ENCODE results near the gene PXDN.

The PXDN gene

DNA sequence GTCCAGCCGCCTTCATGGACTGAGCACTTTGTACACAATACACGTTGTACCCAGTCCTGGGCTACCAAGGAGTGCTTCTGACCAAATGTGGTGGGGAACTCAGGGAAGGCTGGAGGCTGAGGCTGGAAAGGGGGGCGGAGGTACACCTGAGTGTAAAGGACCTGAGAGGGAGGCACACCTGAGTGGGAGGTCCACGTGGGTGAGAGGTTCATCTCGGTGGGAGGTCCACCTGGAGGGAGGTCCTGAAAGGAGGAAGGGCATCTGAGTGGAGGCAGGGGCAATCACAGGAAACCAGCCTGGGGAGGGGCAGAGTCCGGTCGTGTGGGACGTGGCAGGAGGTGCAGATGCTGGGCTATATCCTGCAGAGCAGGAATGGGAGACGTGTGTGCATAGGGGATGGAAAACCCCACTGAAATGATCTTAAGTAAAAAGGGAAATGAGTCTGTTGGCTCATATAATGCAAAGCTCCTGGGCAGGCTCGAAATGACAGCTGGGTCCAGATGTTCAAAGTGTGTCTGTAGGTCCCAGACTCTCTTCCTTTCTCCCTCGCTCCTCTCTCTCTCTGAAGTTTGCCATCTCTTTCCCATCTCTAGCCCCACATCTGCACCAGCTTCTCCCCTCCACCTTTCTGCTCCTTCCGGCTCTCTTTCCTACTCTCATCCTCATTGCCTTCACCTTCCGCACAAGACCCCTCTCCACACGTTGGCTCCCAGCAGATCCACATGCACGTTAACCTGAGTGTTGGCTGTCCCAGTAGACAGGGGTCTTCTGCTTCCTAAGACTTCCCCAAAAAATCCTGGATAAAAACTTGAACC lies 137.7 kb downstream of the PXDN start:
- no peak for DNase-seq

DNA sequence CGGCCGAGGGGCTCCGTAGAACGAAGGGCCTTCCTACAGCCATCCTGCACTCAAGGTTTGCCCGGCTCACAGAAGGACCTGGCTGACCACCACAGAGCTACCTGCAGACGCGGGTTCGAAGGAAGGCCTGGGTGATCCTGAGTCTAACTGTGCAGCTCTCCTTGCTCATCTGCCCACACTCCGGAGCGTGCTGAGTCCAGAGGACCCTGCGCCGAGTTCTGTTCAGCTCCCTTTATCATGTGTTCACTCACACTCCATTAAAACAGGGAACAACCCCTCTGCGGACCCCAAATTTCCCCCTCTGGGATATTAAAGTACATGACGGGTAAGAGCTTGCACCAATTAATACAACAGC lies 138.3 kb downstream of the PXDN start:
- no peak for DNase-seq

DNA sequence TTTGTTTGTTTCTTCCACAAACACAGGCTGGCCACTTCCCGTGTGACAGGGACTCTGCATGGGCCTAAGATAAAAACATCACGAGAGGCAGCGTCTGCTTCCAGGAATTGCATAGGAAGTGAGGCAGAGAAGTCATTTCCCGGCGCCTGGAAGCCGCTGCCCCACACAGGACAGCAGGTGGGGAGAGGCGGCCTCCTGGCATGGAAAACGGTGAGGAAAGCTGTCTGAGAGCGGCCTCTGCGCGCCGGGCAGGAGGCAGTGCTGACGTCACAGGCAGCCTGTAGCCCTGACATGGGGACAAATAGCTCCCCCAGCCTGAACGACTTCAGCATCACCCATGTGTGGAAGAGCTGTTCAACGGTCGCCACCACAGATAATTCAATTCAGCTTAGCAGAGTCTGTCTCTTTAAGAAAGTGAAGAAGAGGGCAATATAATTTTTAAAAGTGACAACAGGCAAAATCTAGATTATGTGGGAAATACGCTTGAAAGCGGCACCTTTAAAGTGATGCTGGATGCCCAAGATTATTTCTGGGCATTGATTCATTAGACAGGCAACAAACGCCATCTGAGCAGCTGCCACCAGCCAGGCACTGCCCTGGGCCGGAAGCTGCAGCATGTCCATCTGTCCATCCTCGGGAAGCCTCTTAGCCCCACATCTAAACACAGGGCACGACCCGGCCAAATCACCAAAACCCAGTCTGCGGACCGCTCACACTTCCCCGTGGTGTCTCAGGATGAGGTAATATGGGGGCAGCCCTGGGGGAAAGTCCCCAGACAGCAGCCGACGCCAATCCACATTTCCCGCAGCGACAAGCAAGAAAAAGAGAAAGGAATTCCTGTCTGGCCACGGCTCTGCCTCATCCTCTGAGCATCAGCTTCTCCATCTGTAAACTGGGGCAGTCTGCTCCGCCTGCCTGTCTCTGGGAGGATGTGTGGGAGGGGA lies 138.9 kb downstream of the PXDN start:
- DNase-seq, result no peak

- no peak for DNase-seq
Measured at GRCh38 chr2:1603521-1603920, 140.8 kb downstream of the PXDN start.

GRCh38 chr2:1603059-1603458 lies 141.3 kb downstream of the PXDN start:
- no peak for DNase-seq

GRCh38 chr2:1602278-1603010 lies 141.9 kb downstream of the PXDN start:
- no peak for DNase-seq

DNA sequence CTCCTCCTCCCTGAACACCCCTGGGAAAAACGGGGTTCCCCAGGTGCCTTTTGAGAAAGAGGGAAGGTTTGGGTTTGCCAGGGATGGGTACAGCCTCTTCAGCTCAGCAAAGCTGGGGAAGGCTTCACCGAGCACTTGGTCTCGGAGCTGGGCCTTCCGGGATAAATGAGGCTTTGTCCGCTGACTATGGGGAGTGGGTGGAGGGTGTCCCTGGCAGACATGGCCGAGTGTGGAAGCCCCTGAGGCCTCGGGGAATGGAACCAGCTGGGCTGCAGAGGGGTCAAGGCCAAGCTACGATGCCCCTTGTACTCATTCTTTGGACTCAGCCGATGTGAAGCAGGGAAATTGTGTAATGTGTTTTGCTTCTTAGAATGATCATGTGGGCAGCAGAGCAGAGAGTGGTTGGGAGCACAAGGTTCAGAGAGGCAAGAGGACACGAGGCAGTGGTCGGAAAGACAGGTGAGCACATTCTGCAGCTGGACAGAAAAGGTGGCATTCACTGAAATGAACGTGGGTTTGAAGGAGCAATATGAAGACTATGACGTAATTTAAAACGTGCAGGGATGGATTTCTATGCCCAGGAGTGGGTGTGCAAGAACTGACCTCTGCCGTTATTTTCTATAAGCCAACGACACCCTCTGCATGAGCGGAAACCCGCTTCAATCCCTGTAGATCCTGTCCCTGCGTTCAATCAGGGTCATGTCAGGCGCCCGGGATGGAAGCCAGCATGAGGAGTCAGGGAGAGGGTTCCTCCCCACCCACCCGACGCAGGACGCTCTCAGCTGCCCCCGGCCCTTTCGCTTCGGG lies 142.6 kb downstream of the PXDN start:
- no peak for DNase-seq

DNA sequence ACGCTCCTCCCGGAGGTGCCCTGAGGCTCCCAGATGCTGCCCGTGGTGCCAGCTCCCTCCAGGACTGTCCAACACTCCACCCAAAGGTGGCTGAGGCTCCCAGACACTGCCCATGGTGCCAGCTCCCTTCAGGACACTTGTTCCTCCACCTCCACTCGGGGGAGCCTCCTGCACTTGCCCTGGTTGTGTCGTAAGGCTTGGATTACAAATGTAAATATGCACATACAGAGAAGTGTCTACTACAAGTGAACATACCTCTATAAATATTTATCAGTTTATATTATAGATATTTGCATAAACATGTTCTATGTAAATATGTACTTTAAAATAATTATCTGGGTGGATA lies 143.3 kb downstream of the PXDN start:
- no peak for DNase-seq

DNA sequence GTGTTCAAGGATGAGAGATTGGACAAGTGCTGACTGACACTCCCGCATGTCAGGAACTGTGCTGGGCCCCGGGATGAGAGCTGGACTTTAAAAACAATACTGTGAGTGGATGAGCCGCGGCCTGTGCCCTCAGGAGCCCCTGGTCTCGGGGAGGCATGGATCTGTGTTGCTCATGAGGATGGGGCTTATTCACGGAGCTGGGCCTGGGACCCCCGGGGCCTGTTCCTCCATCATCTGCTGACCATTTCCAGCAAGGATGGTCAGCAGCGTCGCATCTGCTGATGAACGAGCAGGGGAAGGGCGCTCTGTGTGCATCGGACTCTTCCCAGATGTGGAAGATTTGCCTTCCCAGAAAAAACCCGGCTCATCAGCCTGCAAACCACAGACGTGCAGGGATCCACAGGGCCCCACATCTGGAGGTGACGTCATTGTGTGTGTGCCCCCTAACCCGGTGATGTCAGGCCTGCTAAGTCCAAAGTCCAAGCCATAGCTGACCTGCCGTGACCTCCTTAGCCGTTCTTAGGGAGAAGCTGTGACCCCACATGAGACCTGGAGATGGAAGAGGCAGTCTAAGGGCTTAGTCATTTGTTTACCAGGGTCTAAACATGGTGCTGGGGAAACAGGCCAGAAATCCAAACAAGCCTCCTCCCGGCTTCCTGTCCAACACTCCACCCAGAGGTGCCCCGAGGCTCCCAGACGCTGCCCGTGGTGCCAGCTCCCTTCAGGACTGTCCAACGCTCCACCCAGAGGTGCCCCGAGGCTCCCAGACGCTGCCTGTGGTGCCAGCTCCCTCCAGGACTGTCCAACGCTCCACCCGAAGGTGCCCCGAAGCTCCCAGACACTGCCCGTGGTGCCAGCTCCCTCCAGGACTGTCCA lies 143.9 kb downstream of the PXDN start:
- DNase-seq, result no peak

DNA sequence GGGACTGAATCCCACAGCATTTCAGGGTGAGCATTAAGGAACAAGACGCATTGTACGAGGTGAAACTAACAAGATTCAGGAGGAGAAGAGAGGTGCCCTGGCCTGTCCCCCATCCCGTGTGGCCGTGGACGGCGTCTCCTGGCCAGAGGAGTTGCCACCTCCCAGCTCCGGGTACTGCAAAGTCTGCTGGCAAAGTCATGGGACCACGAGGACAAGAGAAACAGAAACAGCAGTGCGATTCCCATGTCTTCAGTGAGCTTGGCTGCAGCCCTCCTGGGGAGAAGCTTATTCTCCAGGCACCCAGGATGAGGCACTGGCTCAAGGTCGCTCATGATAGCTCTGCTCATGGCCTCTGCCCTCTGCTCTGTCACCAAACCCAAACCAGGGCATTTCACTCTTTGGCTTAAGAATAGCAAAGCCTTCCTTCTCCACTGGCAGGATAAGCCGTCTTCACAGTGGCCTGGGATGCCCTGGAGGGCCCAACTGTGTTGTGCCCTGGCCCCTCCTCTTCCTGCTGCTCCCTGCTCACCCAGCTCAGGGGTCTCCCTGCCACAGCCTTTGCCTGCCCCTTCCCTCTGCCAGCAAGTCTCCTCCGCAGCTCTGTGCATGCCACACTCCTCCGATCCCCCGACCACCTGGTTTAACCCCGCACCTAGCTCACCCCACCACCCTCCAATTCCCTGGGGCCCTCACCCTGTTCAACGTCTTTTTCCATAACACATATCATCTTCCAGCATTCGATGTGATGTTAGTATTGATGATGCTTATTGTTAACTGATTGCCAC lies 144.8 kb downstream of the PXDN start:
- DNase-seq, result no peak

- no peak for DNase-seq
Measured at GRCh38 chr2:1598800-1599199, 145.5 kb downstream of the PXDN start.

DNA sequence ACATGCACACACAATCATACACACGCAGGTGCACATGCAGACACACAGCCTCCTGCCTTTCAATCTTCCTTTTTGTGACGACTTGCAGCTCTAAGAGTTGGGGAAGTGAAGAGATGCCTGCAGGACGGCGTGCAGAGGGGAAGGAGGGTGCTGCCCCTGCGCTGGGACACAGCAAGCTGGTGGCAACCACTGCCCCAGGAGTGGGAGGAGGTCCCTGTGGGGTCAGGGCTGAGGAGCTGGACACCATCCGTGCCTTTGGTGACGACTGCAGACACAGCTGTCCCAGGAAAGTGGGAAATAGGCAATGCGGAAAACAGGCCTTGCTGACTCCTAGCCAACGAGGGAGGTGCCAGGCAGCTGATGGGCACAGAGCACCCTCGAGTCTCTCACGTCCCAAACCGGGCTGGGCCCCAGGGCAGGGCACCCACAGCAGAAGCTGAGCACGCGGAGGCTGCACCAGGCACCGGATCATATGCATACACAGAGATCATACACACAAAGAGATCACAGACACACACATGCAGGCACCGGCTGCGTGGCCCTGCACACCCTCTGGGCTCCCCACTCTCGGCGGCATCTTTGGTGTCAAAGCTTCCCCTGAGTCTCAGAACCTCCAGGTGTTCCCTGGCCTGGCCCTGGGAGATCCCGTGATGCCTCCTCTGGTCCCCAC lies 146.1 kb downstream of the PXDN start:
- no peak for DNase-seq

DNA sequence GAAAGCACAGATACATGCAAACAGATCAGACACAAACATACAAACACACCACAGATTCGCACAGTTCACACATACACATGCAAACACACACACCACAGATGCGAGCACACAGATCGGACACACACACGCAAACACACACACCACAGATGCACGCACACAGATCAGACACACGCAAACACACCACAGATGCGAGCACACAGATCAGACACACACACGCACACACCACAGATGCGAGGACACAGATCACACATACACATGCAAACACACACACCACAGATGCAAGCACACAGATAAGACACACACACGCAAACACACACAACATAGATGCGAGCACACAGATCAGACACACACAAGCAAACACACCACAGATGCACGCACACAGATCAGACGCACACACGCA lies 149.0 kb downstream of the PXDN start:
- DNase-seq, result no peak

DNA sequence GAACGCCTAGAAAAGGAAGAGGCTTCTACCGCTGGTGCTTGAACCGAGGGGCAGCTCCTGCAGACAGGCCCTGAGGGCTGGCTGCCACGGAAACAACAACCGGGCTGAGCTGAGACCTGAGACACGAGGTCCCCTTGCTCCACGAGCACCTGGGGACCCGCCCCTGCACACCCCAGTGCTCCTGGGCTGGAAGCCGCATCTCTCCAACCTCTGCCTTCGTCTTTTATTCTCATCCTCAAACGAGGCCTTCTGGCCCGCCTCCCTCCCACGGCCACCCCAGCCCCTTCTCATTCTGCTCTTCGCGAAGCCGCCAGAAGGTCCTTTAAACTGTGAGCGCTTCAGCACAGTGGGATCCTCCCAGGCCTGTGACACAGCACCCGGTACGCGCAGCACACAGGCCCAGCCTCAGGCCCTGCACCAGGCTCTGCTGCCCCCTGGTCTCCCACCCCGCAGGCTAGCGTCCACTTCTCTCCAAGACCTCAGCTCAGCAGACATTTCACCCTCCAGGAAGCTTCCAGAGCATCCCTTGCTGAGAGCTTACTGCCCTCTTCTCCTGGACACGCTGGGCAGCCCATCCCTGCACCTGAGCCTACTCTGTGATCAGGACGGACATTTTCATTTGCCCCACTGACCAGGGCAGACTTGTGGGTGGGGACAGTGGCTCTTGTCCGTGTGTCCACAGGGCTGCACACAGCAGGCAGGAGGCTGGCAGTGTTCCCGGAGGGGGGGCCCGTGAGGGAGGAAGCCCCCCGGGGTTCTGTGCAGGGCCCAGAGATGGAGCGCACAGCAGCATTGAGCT lies 149.7 kb downstream of the PXDN start:
- DNase-seq, result no peak

GRCh38 chr2:1594123-1594372 lies 150.3 kb downstream of the PXDN start:
- DNase-seq, result no peak

DNA sequence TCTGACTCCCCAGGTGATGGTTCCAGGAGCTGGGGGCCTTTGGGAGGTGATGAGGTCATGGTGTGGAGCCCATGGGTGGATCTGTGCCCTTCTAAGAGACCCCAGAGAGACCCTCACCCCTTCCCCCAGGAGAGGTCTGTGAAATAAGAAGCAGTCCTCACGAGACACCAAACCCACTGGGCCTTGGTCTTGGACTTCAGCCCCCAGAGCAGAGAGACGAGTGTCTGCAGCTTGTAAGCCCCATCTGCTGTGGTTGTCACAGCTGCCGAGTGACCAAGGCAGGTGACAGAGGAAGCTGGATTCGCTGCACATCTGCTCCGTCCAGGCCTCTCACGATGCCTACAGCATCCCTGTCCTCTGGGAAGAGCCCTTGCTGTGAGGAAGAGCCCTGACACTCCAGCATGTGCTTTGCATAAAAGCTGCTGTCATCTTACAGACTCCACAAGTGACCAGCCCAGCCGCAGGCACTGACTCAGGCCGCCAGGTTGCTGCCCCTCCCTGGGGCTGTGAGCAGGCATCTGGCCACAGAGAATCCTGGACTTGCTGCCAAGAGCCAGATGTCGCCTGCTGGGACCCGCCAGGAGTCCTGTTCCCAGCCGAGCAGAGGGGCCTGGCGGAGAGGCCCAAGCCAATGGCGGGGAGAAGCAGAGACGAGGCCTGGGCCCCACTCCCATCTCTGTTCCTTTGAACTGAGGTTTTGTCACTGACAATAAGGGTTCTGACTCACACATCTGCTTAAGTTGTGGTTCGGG lies 150.8 kb downstream of the PXDN start:
- DNase-seq, result no peak

DNA sequence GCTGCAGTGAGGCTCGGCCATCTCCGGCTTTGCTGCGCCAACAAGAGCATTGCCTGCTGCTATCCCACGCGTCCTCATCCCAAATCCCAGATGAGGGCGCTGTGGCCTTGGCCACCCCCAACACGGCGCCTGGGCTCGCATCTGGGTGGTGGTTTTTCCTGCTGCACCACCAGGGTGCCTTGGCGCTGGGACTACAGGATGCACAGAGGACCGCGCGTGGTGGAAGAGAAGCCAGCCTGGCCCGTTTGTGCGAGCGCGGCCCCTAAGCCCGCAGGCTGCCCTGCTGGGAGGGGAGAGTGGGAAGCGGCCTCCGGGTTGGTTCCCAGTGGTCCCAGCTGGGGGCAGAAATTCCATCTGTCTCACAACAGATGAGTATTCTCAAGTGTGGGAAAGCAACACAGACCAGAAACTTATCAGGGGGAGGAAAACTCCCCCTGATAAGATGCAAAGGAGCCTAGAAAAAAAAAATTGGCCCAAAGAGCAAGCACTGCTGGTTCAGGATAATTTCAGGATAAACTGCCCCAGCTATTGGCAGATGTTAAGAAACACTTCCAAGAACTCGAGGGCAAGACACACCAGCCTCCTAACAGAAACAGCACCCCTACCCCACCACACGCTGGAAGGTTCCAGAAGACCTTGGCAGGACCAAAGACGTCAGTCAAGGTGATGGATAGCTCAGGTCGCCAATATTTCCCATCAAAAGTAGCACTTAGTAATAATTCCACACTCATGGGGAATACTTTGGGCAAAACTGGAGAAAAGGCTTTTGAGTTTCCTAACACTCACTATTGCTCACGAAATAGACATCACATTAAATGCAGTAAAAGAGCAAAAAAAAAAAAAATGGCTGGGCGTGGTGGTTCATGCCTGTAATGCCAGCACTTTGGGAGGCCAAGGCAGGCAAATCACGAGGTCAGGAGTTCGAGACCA lies 152.1 kb downstream of the PXDN start:
- DNase-seq, result no peak

DNA sequence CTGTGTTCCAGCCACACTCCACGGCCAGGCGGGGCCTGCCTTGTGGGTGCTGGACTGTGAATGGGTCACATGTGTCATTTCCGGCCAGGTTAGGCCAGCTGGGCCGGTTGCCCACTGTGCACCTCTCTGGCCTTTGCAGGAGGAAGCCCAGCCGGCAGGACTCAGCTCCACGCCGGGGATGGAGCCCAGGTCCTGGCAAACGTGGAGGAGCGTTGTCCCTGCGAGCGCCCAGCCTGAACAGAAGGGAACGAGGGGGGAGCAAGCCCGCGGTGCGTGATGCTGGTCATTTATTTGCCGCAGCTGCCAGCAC lies 152.9 kb downstream of the PXDN start:
- no peak for DNase-seq

All from hippocampal formation (tissue), 2 donors.